Transverse colon (tissue), 4 donors: ENCODE data around the gene FAM107B.

Experiments
- CTCF ChIP-seq, 5 experiments: fragments of 200-600 bp in 3 of 5; fragments of 450-650 bp in 2 of 5; sonication (generic) in 3 of 5; IDR thresholded peaks; 1 replicate in 2 of 5; 2 replicates in 3 of 5; pipeline ENCODE4 v1.5.1; 2016 to 2017; ENCODE audit warnings: antibody characterized with exemption in 5 of 5, inconsistent platforms in 3 of 5, mild to moderate bottlenecking in 2 of 5, moderate library complexity in 1 of 5
- POLR2AphosphoS5 ChIP-seq, 3 donors: sonication (generic); formaldehyde crosslinking; IDR thresholded peaks; one replicate each; pipeline ENCODE4 v1.6.1; 2016; ENCODE audit warnings: antibody characterized with exemption in 3 of 3

- no peak for TF ChIP-seq CTCF (IDR thresholded peaks at IDR 0.05)
- no peak for TF ChIP-seq POLR2AphosphoS5 (IDR thresholded peaks at IDR 0.05)
These were observed 29.1 kb upstream of the FAM107B start for GRCh38 chr10:14803827-14804226.
